ENCODE results near the gene DPP6. TPM values are rescaled to one million over a fixed set of nuclear protein-coding genes. Genes with fewer than 3 reads are reported as not detected.

DPP6 gene
- total and polyA plus RNA-seq, 9 of the 15 experiments (the other 6 are each of a cell fraction or from before 2014, with no cell fraction given) = not detected

DNA sequence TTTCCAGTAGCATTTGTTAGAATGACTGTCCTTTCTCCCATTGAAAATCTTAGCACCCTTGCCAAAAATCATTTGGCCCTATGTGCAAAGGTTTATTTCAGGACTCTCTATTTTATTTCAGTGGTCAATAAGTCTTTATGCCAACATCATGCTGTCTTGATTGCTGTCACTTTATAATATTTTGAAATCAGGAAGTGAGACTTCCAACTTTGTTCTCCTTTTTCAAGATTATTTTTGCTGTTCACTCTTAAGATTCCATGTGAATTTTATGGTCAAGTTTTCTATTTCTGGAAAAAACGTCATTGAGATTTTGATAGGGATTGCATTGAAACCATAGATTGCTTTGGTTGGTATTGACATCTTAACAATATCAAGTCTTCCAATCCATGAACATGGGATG, 885.6 kb downstream of the DPP6 start:
- H3K9me1 ChIP-seq (ENCODE audit: control insufficient read depth, insufficient read depth, low read length) = no peaks in the 10 kb centered on the region
- in situ Hi-C loops (cut with MboI) (no loop called here), intact Hi-C loops (cut with micrococcal nuclease) (no loop called here)
- H3K27ac ChIP-seq (ENCODE audit: extremely low read depth, low read depth, low read length) = no peak overlapping the region
- ATAC-seq = no peak
- no TSS peak for BruUV-seq (replicated peaks)
- FAIRE-seq = peak; percentile 15
- ChIA-PET POLR2A (no interaction called here), CTCF (ENCODE audit: low intra/inter-chr PET ratio) (no interaction called here)
- no peaks in the 10 kb centered on the region for H3K4me1 ChIP-seq (replicated peaks in 1 of 2; ENCODE audit: control insufficient read depth in 2 of 2, insufficient read depth in 2 of 2, low read length in 2 of 2)
- no peaks in the 10 kb centered on the region for H3K27me3 ChIP-seq (ENCODE audit: control insufficient read depth in 2 of 2, insufficient read depth in 2 of 2, low read length in 2 of 2)
- no peak for DNase-seq (ENCODE audit: extremely low read depth in 1 of 4, low spot score in 3 of 4)
- no peak overlapping the region for H3K4me2 ChIP-seq (ENCODE audit: insufficient read depth, low read length)
- H3K9me3 ChIP-seq (replicated peaks; ENCODE audit: control insufficient read depth, insufficient read depth, low read depth, low read length) = peaks cover 17% of the 10 kb centered on the region
- H3K9ac ChIP-seq (ENCODE audit: insufficient read depth in 1 of 2, low read depth in 2 of 2, low read length in 2 of 2) = no peak overlapping the region
- no peak overlapping the region for H2AFZ ChIP-seq (ENCODE audit: low read depth, low read length)
- H3K79me2 ChIP-seq (ENCODE audit: control insufficient read depth, insufficient read depth, low read length) = no peaks in the 10 kb centered on the region
- WGBS (ENCODE audit: insufficient coverage, low coverage, missing lambda C conversion rate) = 4% methylated on average over 1 of the region's 1 CpG
- H3K36me3 ChIP-seq (ENCODE audit: control insufficient read depth, insufficient read depth, low read length) = no peaks in the 10 kb centered on the region
- no peak overlapping the region for H3K4me3 ChIP-seq
- H4K20me1 ChIP-seq (replicated peaks; ENCODE audit: control insufficient read depth, insufficient read depth, low read length) = no peaks in the 10 kb centered on the region
- no peak for TF ChIP-seq ZNF644 (tag; IDR thresholded peaks at IDR 0.05; ENCODE audit: low read depth)
- TF ChIP-seq, protein P1, sequence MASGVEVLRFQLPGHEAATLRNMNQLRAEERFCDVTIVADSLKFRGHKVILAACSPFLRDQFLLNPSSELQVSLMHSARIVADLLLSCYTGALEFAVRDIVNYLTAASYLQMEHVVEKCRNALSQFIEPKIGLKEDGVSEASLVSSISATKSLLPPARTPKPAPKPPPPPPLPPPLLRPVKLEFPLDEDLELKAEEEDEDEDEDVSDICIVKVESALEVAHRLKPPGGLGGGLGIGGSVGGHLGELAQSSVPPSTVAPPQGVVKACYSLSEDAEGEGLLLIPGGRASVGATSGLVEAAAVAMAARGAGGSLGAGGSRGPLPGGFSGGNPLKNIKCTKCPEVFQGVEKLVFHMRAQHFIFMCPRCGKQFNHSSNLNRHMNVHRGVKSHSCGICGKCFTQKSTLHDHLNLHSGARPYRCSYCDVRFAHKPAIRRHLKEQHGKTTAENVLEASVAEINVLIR (CRISPR knock-in tag; IDR thresholded peaks at IDR 0.05) = no peak
- TF ChIP-seq USF2 (CRISPR knock-in tag; IDR thresholded peaks at IDR 0.05) = no peak
- no peak for TF ChIP-seq XRCC4 (IDR thresholded peaks at IDR 0.05; ENCODE audit: extremely low read depth, insufficient read depth, insufficient read length)
- no peak for TF ChIP-seq MCM7 (IDR thresholded peaks at IDR 0.05)
- TF ChIP-seq TAF1 (IDR thresholded peaks at IDR 0.05; ENCODE audit: control insufficient read depth, extremely low read depth, insufficient read depth, low read length, severe bottlenecking) = no peak
- TF ChIP-seq ZNF444 (CRISPR knock-in tag; IDR thresholded peaks at IDR 0.05) = no peak
- no peak for TF ChIP-seq PTRF (tag; IDR thresholded peaks at IDR 0.05)
- TF ChIP-seq ZKSCAN8 (CRISPR knock-in tag; IDR thresholded peaks at IDR 0.05) = no peak
- no peak for TF ChIP-seq BACH1 (tag; IDR thresholded peaks at IDR 0.05)
- no peak for TF ChIP-seq CBFA2T2 (conservative IDR thresholded peaks at IDR 0.05)
- TF ChIP-seq NR3C1 (CRISPR knock-in tag; IDR thresholded peaks at IDR 0.05) = no peak
- TF ChIP-seq GTF2A2 (tag; IDR thresholded peaks at IDR 0.05) = no peak
- TF ChIP-seq E2F3 (CRISPR knock-in tag; IDR thresholded peaks at IDR 0.05) = no peak
- TF ChIP-seq ZNF12 (CRISPR knock-in tag; IDR thresholded peaks at IDR 0.05) = no peak
- TF ChIP-seq ZNF121 (CRISPR knock-in tag; conservative IDR thresholded peaks at IDR 0.05) = no peak
- no peak for TF ChIP-seq MITF (IDR thresholded peaks at IDR 0.05)
- no peak for TF ChIP-seq TARDBP (IDR thresholded peaks at IDR 0.05)
